Neural progenitor cell (in vitro differentiated cells): ENCODE results near the gene CCDC185.

ENCODE experiments used
- CTCF ChIP-seq: fragments of 200-600 bp; sonication (generic); IDR thresholded peaks from 2 replicates; pipeline ENCODE4 v1.5.1; 2017; ENCODE audit warnings: antibody characterized with exemption, mild to moderate bottlenecking
- EZH2 ChIP-seq: fragments of 200-600 bp; sonication (generic); IDR thresholded peaks from 2 replicates; pipeline ENCODE4 v1.6.1; 2017; ENCODE audit warnings: antibody characterized with exemption, mild to moderate bottlenecking, moderate library complexity
- EZH2phosphoT487 ChIP-seq: fragments of 200-600 bp; sonication (generic); IDR thresholded peaks from 2 replicates; pipeline ENCODE4 v1.6.1; 2017; ENCODE audit warnings: antibody characterized with exemption

- no peak for TF ChIP-seq EZH2
- TF ChIP-seq CTCF: no peak
- TF ChIP-seq EZH2phosphoT487: no peak
Measured at GRCh38 chr1:223411309-223411708, 18.1 kb downstream of the CCDC185 start.
